ENCODE results near the gene FGFBP2.

FGFBP2 gene

GRCh38 chr4:15926486-15926885 is 36.5 kb downstream of the FGFBP2 start:
- Histone ChIP-seq H2BK120ac (ENCODE audit: low read depth, low read length) (no peak overlapping the region), H2BK15ac (ENCODE audit: low read length) (no peak overlapping the region), H3K4me1 (ENCODE audit: control insufficient read depth in 2 of 2, insufficient read depth in 1 of 2, low read depth in 1 of 2, low read length in 2 of 2) (no peaks in the 10 kb centered on the region), H3K27me3 (ENCODE audit: control insufficient read depth in 3 of 3, insufficient read depth in 3 of 3, low read depth in 1 of 3, low read length in 3 of 3) (peaks cover 0 to 8% (median 0%) of the 10 kb centered on the region in 3 experiments), H3K18ac (ENCODE audit: low read length) (no peak overlapping the region), H3K9ac (ENCODE audit: low read depth, low read length, poor library complexity) (no peak overlapping the region), H3K79me1 (ENCODE audit: low read depth, low read length) (no peaks in the 10 kb centered on the region), H3K14ac (ENCODE audit: low read length) (no peak overlapping the region), H4K91ac (ENCODE audit: low read depth, low read length, poor library complexity) (no peak overlapping the region), H3K4ac (ENCODE audit: low read length) (no peak overlapping the region), H2AK5ac (ENCODE audit: low read depth, low read length) (no peak overlapping the region), H3K27ac (replicated peaks; ENCODE audit: low read length) (no peak overlapping the region), H2AFZ (ENCODE audit: low read length) (no peak overlapping the region), H3K9me3 (replicated peaks in 1 of 2; ENCODE audit: control insufficient read depth in 2 of 2, insufficient read depth in 1 of 2, low read depth in 1 of 2, low read length in 2 of 2) (no peaks in the 10 kb centered on the region), H3K36me3 (replicated peaks in 1 of 2; ENCODE audit: control insufficient read depth in 2 of 2, insufficient read depth in 2 of 2, low read length in 2 of 2) (no peaks in the 10 kb centered on the region), H3K4me3 (ENCODE audit: low read length in 2 of 2) (no peak overlapping the region), H3K4me2 (ENCODE audit: insufficient read depth, low read length, poor library complexity, severe bottlenecking) (no peak overlapping the region), H2BK12ac (ENCODE audit: low read length) (no peak overlapping the region), H2BK5ac (ENCODE audit: low read length) (no peak overlapping the region), H3K23ac (ENCODE audit: low read depth, low read length, poor library complexity) (no peak overlapping the region), H4K8ac (ENCODE audit: low read depth, low read length) (no peak overlapping the region)
- no peak for DNase-seq (ENCODE audit: low spot score)
- no CpG with 5 or more reads among the region's 7 CpGs for WGBS, 2 donors (ENCODE audit: extremely low coverage in 2 of 2, insufficient read length in 2 of 2, insufficient replicate concordance in 1 of 2)

- Histone ChIP-seq H3K36me3 (replicated peaks in 1 of 2; ENCODE audit: control insufficient read depth in 2 of 2, insufficient read depth in 2 of 2, low read length in 2 of 2) (no peaks in the 10 kb centered on the region), H3K9me3 (replicated peaks in 1 of 2; ENCODE audit: control insufficient read depth in 2 of 2, insufficient read depth in 1 of 2, low read depth in 1 of 2, low read length in 2 of 2) (no peaks in the 10 kb centered on the region), H3K27ac (replicated peaks; ENCODE audit: low read length) (no peak overlapping the region), H3K79me1 (ENCODE audit: low read depth, low read length) (no peaks in the 10 kb centered on the region), H3K4me1 (ENCODE audit: control insufficient read depth in 2 of 2, insufficient read depth in 1 of 2, low read depth in 1 of 2, low read length in 2 of 2) (no peaks in the 10 kb centered on the region), H2BK15ac (ENCODE audit: low read length) (no peak overlapping the region), H3K27me3 (ENCODE audit: control insufficient read depth in 3 of 3, insufficient read depth in 3 of 3, low read depth in 1 of 3, low read length in 3 of 3) (peaks cover 0 to 8% (median 0%) of the 10 kb centered on the region in 3 experiments), H3K9ac (ENCODE audit: low read depth, low read length, poor library complexity) (no peak overlapping the region), H3K4me3 (ENCODE audit: low read length in 2 of 2) (no peak overlapping the region), H2BK12ac (ENCODE audit: low read length) (no peak overlapping the region), H3K18ac (ENCODE audit: low read length) (no peak overlapping the region), H3K23ac (ENCODE audit: low read depth, low read length, poor library complexity) (no peak overlapping the region), H4K91ac (ENCODE audit: low read depth, low read length, poor library complexity) (no peak overlapping the region), H2AK5ac (ENCODE audit: low read depth, low read length) (no peak overlapping the region), H2BK5ac (ENCODE audit: low read length) (no peak overlapping the region), H4K8ac (ENCODE audit: low read depth, low read length) (no peak overlapping the region), H3K4ac (ENCODE audit: low read length) (no peak overlapping the region), H3K4me2 (ENCODE audit: insufficient read depth, low read length, poor library complexity, severe bottlenecking) (no peak overlapping the region), H3K14ac (ENCODE audit: low read length) (no peak overlapping the region), H2AFZ (ENCODE audit: low read length) (no peak overlapping the region), H2BK120ac (ENCODE audit: low read depth, low read length) (no peak overlapping the region)
- no peak for DNase-seq (ENCODE audit: low spot score)
- no CpG with 5 or more reads among the region's 3 CpGs for WGBS, 2 donors (ENCODE audit: extremely low coverage in 2 of 2, insufficient read length in 2 of 2, insufficient replicate concordance in 1 of 2)
Measured at GRCh38 chr4:15925830-15926229, 37.1 kb downstream of the FGFBP2 start.

DNA sequence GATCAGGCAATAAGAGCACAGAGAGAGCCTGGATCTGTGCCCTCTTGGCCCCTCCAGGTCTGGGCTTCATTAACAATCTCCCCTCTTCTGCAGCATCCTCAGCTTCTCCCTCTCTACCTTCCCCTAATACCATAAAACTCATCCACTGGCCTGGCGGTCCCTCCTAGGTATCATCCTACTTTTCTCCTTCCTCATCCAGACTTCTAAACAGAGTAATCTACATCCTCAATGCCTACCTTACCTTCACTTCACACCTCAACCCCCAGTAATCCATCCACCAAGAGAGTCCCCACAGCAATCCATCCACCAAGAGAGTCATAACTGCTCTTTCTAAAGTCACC is 41.4 kb downstream of the FGFBP2 start:
- Histone ChIP-seq H3K27ac (replicated peaks; ENCODE audit: low read length) (no peak overlapping the region), H3K4me3 (ENCODE audit: low read length in 2 of 2) (no peak overlapping the region), H3K36me3 (replicated peaks in 1 of 2; ENCODE audit: control insufficient read depth in 2 of 2, insufficient read depth in 2 of 2, low read length in 2 of 2) (no peaks in the 10 kb centered on the region), H2BK5ac (ENCODE audit: low read length) (no peak overlapping the region), H3K79me1 (ENCODE audit: low read depth, low read length) (no peaks in the 10 kb centered on the region), H2AFZ (ENCODE audit: low read length) (no peak overlapping the region), H2BK120ac (ENCODE audit: low read depth, low read length) (no peak overlapping the region), H3K9me3 (replicated peaks in 1 of 2; ENCODE audit: control insufficient read depth in 2 of 2, insufficient read depth in 1 of 2, low read depth in 1 of 2, low read length in 2 of 2) (no peaks in the 10 kb centered on the region), H3K23ac (ENCODE audit: low read depth, low read length, poor library complexity) (no peak overlapping the region), H3K14ac (ENCODE audit: low read length) (no peak overlapping the region), H4K91ac (ENCODE audit: low read depth, low read length, poor library complexity) (no peak overlapping the region), H3K4me1 (ENCODE audit: control insufficient read depth in 2 of 2, insufficient read depth in 1 of 2, low read depth in 1 of 2, low read length in 2 of 2) (no peaks in the 10 kb centered on the region), H2AK5ac (ENCODE audit: low read depth, low read length) (no peak overlapping the region), H2BK12ac (ENCODE audit: low read length) (no peak overlapping the region), H3K18ac (ENCODE audit: low read length) (no peak overlapping the region), H3K27me3 (ENCODE audit: control insufficient read depth in 3 of 3, insufficient read depth in 3 of 3, low read depth in 1 of 3, low read length in 3 of 3) (peaks cover 0 to 3% (median 0%) of the 10 kb centered on the region in 3 experiments), H3K4ac (ENCODE audit: low read length) (no peak overlapping the region), H3K4me2 (ENCODE audit: insufficient read depth, low read length, poor library complexity, severe bottlenecking) (no peak overlapping the region), H2BK15ac (ENCODE audit: low read length) (no peak overlapping the region), H4K8ac (ENCODE audit: low read depth, low read length) (no peak overlapping the region), H3K9ac (ENCODE audit: low read depth, low read length, poor library complexity) (no peak overlapping the region)
- DNase-seq (ENCODE audit: low spot score): no peak
- no CpG with 5 or more reads among the region's 1 CpG for WGBS, 2 donors (ENCODE audit: extremely low coverage in 2 of 2, insufficient read length in 2 of 2, insufficient replicate concordance in 1 of 2)

GRCh38 chr4:15920723-15921591 is 42.0 kb downstream of the FGFBP2 start:
- H2AK5ac ChIP-seq (ENCODE audit: low read depth, low read length): no peak overlapping the region
- H3K4me3 ChIP-seq (ENCODE audit: low read length in 2 of 2): no peak overlapping the region
- no peaks in the 10 kb centered on the region for H3K9me3 ChIP-seq (replicated peaks in 1 of 2; ENCODE audit: control insufficient read depth in 2 of 2, insufficient read depth in 1 of 2, low read depth in 1 of 2, low read length in 2 of 2)
- H2BK15ac ChIP-seq (ENCODE audit: low read length): no peak overlapping the region
- no peak overlapping the region for H4K91ac ChIP-seq (ENCODE audit: low read depth, low read length, poor library complexity)
- no peak for DNase-seq (ENCODE audit: low spot score)
- H4K8ac ChIP-seq (ENCODE audit: low read depth, low read length): no peak overlapping the region
- no peak overlapping the region for H2AFZ ChIP-seq (ENCODE audit: low read length)
- H3K14ac ChIP-seq (ENCODE audit: low read length): no peak overlapping the region
- no peak overlapping the region for H3K9ac ChIP-seq (ENCODE audit: low read depth, low read length, poor library complexity)
- peaks cover 0 to 3% (median 0%) of the 10 kb centered on the region in 3 experiments for H3K27me3 ChIP-seq (ENCODE audit: control insufficient read depth in 3 of 3, insufficient read depth in 3 of 3, low read depth in 1 of 3, low read length in 3 of 3)
- no peak overlapping the region for H3K23ac ChIP-seq (ENCODE audit: low read depth, low read length, poor library complexity)
- no peak overlapping the region for H3K18ac ChIP-seq (ENCODE audit: low read length)
- no peak overlapping the region for H2BK5ac ChIP-seq (ENCODE audit: low read length)
- no peak overlapping the region for H3K4ac ChIP-seq (ENCODE audit: low read length)
- no peak overlapping the region for H2BK120ac ChIP-seq (ENCODE audit: low read depth, low read length)
- H3K36me3 ChIP-seq (replicated peaks in 1 of 2; ENCODE audit: control insufficient read depth in 2 of 2, insufficient read depth in 2 of 2, low read length in 2 of 2): no peaks in the 10 kb centered on the region
- no peaks in the 10 kb centered on the region for H3K4me1 ChIP-seq (ENCODE audit: control insufficient read depth in 2 of 2, insufficient read depth in 1 of 2, low read depth in 1 of 2, low read length in 2 of 2)
- H3K27ac ChIP-seq (replicated peaks; ENCODE audit: low read length): no peak overlapping the region
- no peak overlapping the region for H3K4me2 ChIP-seq (ENCODE audit: insufficient read depth, low read length, poor library complexity, severe bottlenecking)
- no peak overlapping the region for H2BK12ac ChIP-seq (ENCODE audit: low read length)
- no CpG with 5 or more reads among the region's 4 CpGs for WGBS, 2 donors (ENCODE audit: extremely low coverage in 2 of 2, insufficient read length in 2 of 2, insufficient replicate concordance in 1 of 2)
- no peaks in the 10 kb centered on the region for H3K79me1 ChIP-seq (ENCODE audit: low read depth, low read length)
